Epithelial cell of prostate (primary cell): Measurements from ENCODE around the gene PCDHGB1.
"Not testable (repeated sequence)": the region's sequence is repeated elsewhere in the genome, so short reads cannot be mapped to it uniquely, and the experiment has no call there.

Experiments
- DNase-seq: peaks from one replicate; pipeline ENCODE4 v3.0.0-alpha.2; 2011; ENCODE audit warnings: low read depth, low spot score
- H3K27ac ChIP-seq: fragments of 450-650 bp; 2 replicates; pipeline ENCODE4 v1.5.1; 2017; ENCODE audit warnings: mild to moderate bottlenecking

Gene PCDHGB1

DNA sequence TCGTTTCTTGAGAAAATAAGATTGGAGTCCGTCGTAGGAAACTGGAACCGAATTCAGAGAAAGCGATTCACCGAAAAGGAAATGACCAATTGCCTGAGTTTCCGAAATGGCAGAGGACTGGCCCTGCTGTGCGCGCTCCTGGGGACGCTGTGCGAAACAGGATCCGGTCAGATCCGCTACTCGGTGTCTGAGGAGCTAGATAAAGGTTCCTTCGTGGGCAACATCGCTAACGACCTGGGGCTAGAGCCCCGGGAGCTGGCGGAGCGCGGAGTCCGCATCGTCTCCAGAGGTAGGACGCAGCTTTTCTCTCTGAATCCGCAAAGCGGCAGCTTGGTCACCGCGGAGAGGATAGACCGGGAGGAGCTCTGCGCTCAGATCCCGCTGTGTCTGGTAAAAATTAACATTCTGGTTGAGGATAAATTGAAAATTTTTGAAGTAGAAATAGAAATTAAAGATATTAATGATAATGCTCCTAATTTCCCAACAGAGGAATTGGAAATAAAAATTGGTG lies 5.9 kb upstream of the PCDHGB1 start:
- H3K27ac ChIP-seq = no peak overlapping the region
- DNase-seq = no peak

DNA sequence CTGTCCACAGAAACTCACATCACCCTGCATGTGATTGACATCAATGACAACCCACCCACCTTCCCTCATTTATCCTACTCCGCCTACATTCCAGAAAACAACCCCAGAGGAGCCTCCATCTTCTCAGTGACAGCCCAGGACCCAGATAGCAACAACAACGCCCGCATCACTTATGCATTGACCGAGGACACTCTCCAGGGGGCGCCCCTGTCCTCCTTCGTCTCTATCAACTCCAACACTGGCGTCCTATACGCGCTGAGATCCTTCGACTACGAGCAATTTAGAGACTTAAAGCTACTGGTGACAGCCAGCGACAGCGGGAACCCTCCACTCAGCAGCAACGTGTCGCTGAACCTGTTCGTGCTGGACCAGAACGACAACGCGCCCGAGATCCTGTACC lies 4.6 kb upstream of the PCDHGB1 start:
- DNase-seq = no peak

GRCh38 chr5:141346017-141346416 lies 3.9 kb upstream of the PCDHGB1 start:
- H3K27ac ChIP-seq, DNase-seq: not testable (repeated sequence)

More for the DNA sequence above, 4.6 kb upstream of the PCDHGB1 start:
- H3K27ac ChIP-seq = no peak overlapping the region

DNA sequence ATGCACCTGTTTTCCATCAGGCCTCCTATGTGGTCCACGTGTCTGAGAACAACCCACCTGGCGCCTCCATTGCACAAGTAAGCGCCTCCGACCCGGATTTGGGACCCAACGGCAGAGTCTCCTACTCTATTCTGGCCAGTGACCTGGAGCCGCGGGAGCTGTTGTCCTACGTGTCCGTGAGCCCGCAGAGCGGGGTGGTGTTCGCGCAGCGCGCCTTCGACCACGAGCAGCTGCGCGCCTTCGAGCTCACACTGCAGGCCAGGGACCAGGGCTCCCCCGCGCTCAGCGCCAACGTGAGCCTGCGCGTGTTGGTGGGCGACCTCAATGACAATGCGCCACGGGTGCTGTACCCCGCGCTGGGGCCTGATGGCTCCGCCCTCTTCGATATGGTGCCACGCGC lies 1.7 kb downstream of the PCDHGB1 start:
- no peak overlapping the region for H3K27ac ChIP-seq
- DNase-seq = no peak

- H3K27ac ChIP-seq = no peak within 1 kb of the TSS
- no peak for DNase-seq
Observed at GRCh38 chr5:141354900-141355469, 5.1 kb downstream of the PCDHGB1 start, which contains the start of gene PCDHGA4. PCDHGA4 (plus strand) TSS chr5:141355021; CDS start chr5:141355108, 87 bp downstream.

DNA sequence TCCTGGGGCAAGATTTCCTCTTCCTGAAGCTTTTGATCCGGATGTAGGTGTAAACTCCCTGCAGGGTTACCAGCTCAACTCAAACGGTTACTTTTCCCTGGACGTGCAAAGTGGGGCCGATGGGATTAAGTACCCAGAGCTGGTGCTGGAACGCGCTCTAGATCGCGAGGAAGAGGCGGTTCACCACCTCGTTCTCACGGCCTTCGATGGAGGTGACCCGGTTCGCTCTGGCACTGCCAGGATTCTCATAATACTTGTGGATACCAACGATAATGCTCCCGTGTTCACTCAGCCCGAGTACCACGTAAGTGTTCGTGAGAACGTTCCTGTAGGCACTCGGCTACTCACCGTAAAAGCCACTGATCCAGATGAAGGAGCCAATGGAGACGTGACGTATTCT lies 5.7 kb downstream of the PCDHGB1 start:
- H3K27ac ChIP-seq = no peak overlapping the region
- no peak for DNase-seq

GRCh38 chr5:141356133-141356532 lies 6.2 kb downstream of the PCDHGB1 start:
- DNase-seq = no peak
- H3K27ac ChIP-seq = no peak overlapping the region

GRCh38 chr5:141356950-141357349 lies 7.1 kb downstream of the PCDHGB1 start:
- no peak for DNase-seq

DNA sequence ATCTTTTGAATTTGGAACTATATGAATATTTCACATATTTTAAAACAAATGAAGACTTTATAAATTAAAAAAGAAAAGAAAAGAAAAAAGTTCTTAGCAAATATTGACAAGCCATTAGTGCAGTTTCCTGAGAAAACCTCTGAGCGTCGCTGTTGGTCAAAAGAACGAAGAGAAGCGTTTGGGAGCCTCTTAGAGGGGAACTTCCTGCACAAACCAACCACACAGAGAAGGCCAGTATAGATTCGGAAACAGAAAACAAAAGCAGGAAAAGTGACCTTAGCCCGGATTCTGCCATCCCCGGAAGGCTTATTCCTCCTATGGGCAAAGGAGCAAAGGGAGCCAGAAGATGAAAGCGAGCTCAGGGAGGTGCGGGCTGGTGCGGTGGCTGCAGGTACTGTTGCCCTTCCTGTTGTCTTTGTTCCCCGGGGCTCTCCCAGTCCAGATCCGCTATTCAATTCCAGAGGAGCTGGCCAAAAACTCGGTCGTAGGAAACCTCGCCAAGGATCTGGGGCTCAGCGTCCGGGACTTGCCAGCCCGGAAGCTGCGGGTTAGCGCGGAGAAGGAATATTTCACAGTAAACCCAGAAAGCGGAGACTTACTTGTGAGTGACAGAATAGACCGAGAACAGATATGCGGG lies 10.0 kb downstream of the PCDHGB1 start, which contains the start of gene PCDHGB2:
TSS of gene PCDHGB2 (plus strand) at position 205 of the 637 bp plus-strand sequence. CDS start at position 347, 142 bp downstream.
- no peak for DNase-seq
- no peak within 1 kb of the TSS for H3K27ac ChIP-seq

More at GRCh38 chr5:141356950-141357349, 7.1 kb downstream of the PCDHGB1 start:
- H3K27ac ChIP-seq = no peak overlapping the region

GRCh38 chr5:141360685-141361084 lies 10.8 kb downstream of the PCDHGB1 start:
- no peak overlapping the region for H3K27ac ChIP-seq
- no peak for DNase-seq

GRCh38 chr5:141362719-141363118 lies 12.8 kb downstream of the PCDHGB1 start:
- no peak for DNase-seq
- H3K27ac ChIP-seq = no peak overlapping the region

GRCh38 chr5:141363952-141364660 lies 14.2 kb downstream of the PCDHGB1 start, which contains the start of gene PCDHGA5:
PCDHGA5 (plus strand) TSS chr5:141364162; CDS start chr5:141364331, 169 bp downstream.
- DNase-seq = no peak
- H3K27ac ChIP-seq = no peak within 1 kb of the TSS

GRCh38 chr5:141366016-141366896 lies 16.4 kb downstream of the PCDHGB1 start:
- H3K27ac ChIP-seq = no peak overlapping the region
- no peak for DNase-seq

- H3K27ac ChIP-seq = no peak within 1 kb of the TSS
- no peak for DNase-seq
Observed at GRCh38 chr5:141369994-141370848, 20.3 kb downstream of the PCDHGB1 start, which contains the start of gene PCDHGB3. PCDHGB3 (plus strand) TSS chr5:141370242; CDS start chr5:141370395, 153 bp downstream.

- no peak overlapping the region for H3K27ac ChIP-seq
- DNase-seq = no peak
Observed at GRCh38 chr5:141371572-141372475, 21.9 kb downstream of the PCDHGB1 start.

DNA sequence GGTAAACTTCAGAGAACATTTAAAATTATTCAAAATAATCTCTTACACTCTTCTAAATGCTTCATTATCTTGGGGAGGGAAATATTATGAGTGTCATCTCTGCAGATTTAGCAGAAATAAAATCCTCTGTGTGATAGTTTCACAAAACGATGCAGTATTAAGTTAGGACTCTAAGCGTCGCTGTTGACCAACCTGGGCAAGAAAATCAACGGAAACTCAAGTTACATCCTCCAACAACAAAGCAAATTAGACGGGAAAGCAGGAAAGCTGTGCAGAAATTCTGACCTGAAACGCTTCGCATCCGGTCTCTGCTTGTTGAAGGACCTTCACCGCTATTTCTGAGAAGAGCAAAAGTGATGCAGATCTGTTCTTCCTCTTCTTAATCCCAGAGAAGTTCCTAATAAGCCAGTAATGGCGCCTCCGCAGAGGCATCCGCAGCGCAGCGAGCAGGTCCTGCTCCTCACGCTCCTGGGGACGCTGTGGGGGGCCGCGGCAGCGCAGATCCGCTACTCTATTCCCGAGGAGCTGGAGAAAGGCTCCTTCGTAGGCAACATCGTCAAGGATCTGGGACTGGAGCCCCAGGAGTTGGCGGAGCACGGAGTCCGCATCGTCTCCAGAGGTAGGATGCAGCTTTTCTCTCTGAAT lies 23.9 kb downstream of the PCDHGB1 start, which contains the start of gene PCDHGA6:
TSS of gene PCDHGA6 (plus strand) at position 219 of the 645 bp plus-strand sequence. CDS start at position 412, 193 bp downstream.
- H3K27ac ChIP-seq = no peak within 1 kb of the TSS
- DNase-seq = no peak

GRCh38 chr5:141374627-141375026 lies 24.7 kb downstream of the PCDHGB1 start:
- no peak for DNase-seq
- H3K27ac ChIP-seq = no peak overlapping the region
